Stimulated activated naive CD8-positive, alpha-beta T cell treated with anti-CD3 and anti-CD28 coated beads, Interleukin-15, Interleukin-2, amounts not matched to agents 100 U/mL and 50 U/mL, for 24 hours (primary cell): ENCODE data around the gene ADGRD2.

Experiments
- ATAC-seq: fragments of 150-1000 bp; cut with Tn5 transposase; one replicate; pipeline ENCODE4 v1.10.0; 2021
- DNase-seq: peaks from one replicate; pipeline ENCODE4 v3.0.0; 2021

ADGRD2 gene

GRCh38 chr9:124481115-124481514 lies 30.9 kb downstream of the ADGRD2 start:
- no peak for ATAC-seq
- no peak for DNase-seq

GRCh38 chr9:124482431-124483031 lies 32.3 kb downstream of the ADGRD2 start:
- ATAC-seq = no peak

GRCh38 chr9:124483481-124483880 lies 33.2 kb downstream of the ADGRD2 start:
- ATAC-seq (no peak), DNase-seq (no peak)

More at GRCh38 chr9:124482431-124483031, 32.3 kb downstream of the ADGRD2 start:
- no peak for DNase-seq

DNA sequence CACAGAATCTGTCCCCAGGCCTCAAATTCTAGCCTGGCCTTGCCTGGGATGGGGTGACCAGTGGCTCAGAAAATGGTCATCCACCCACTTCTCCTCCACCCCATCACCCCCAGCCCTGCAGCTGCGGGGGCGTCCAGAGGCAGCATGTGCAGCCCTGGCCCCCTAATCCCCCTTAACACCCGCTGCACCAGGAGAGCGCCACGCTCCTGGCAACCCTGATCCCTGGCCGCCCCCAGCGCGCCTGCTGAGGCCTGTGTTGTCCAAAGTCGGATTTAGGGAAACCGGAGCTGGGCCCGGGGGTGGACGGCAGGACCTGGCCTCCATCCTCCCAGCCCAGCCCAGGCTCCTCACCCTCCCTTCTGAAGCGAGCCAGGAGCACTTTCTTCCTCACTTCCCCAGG lies 35.0 kb downstream of the ADGRD2 start:
- DNase-seq (no peak), ATAC-seq (no peak)

DNA sequence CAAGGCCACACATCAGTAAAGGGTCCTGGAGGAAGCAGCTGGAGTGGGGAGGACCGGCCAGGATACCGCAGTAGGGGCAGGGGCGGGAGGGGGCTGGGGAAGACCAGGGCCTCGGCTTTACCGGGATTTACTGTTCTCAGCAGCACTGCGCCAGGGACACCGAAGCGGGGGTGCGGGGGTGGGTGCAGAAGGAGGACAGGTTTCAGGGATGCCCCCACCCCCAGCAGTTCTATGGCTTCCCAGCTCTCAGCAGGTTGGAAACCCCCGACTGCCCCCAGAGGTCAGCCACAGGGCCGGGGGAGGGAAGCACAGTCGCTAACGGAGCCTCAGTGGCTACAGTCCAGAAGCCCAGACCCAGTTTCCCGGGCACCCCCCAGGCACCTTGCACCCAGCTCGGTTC lies 35.7 kb downstream of the ADGRD2 start:
- no peak for ATAC-seq

GRCh38 chr9:124486778-124487259 lies 36.6 kb downstream of the ADGRD2 start:
- ATAC-seq (no peak), DNase-seq (no peak)

More for the DNA sequence above, 35.7 kb downstream of the ADGRD2 start:
- no peak for DNase-seq

- no peak for DNase-seq
- ATAC-seq = no peak
These were observed 37.3 kb downstream of the ADGRD2 start for GRCh38 chr9:124487260-124488182.

GRCh38 chr9:124488641-124489210 lies 38.5 kb downstream of the ADGRD2 start:
- DNase-seq (no peak), ATAC-seq (no peak)

DNA sequence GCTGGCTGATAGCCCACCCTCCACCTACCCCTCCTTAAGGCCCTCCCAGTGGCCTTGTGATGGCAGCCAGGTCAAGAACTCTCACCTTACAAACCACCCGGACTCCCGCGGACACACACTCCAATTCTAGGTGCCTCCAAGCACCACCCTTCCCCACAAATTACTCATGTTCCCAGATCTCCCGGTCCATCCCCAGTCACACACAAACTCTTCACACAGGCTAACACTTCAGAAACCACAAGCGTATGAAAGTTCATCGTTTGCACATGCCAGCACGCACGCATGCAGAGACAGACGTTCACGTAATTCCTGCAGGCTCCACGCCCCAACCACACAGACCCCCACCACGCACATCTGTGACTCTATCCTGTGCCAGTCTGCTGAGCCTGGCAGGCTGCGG lies 39.0 kb downstream of the ADGRD2 start:
- no peak for ATAC-seq
- DNase-seq = no peak

DNA sequence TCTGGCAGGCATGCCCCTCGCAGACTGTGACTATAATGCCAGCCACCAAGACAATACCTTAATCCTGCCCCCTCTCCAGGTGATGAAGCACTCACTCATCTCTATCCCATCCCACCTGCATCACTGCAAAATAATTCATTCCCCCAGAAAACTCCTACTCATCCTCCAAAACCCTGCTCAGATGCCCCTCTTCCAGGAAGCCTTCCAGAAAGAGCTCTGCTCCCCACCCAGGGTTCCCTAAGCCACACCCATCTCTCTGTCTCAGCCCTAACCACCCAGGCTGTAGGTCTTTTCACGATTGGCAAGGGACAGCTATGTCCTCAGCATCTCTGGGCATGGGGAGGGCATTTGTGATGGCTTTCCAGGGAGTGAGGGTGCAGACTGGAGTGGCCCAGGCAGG lies 39.8 kb downstream of the ADGRD2 start:
- DNase-seq = no peak
- no peak for ATAC-seq

DNA sequence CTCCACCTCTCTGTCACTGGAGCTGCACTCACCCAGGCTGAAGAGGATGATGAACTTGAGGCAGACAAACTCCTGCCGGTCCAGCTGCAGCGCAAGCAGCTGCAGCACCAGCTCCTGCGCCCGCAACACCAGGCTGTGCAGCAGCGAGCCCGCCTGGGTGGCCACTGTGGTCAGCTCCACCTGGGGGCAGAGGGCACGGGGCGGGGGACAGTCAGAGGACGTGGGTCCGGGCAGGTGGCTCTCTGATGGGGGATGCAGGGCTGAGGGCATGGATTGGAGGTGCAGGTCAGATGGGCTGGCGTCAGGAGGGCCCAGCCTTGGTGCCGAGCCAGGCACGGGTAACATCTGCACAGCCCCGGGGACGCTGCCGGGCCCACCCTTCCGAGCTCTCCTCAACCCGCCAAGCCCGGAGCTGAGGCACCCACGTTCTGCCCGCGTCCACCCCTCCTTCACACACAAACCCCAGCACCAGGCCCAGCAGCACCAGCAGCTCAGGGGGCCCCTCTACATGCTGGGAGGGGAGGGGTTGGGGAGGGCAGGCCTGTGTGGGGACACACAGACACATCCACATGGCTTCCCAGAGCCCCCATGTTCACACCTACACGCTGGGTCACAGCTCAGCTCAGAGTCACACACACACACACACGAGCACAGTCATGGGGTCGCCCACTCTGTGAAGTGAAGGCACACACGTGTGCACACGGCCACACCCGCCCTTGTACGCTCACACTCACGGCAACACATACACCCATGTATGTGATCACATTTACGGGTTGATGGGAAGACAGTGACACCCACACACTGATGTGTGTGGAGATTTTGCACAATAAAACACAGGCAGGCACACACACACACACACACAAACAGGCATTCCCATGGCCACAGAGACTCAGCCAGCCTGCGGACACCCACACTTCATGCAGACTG lies 41.1 kb downstream of the ADGRD2 start:
- ATAC-seq (no peak), DNase-seq (no peak)

GRCh38 chr9:124492818-124493217 lies 42.6 kb downstream of the ADGRD2 start:
- DNase-seq = no peak
- ATAC-seq = no peak

DNA sequence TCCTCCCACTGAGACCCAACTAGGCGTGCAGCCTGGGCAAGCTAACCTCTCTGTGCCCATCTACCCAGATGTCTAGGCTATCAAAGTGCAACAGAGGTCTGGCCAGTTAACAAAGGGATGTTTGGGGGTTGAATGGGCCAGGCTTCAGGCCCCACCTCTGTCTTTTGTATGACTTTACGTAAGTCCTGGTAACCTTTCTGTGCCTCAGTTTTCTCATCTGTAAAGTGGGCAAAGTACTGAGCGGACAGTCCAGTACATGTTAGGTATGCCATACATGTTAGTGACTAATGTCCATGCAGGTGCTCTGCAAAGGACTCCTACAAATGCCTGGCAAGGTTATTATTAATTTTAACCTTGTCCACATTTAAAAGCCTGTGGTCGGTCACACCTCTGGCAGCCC lies 43.0 kb downstream of the ADGRD2 start:
- ATAC-seq (no peak), DNase-seq (no peak)

DNA sequence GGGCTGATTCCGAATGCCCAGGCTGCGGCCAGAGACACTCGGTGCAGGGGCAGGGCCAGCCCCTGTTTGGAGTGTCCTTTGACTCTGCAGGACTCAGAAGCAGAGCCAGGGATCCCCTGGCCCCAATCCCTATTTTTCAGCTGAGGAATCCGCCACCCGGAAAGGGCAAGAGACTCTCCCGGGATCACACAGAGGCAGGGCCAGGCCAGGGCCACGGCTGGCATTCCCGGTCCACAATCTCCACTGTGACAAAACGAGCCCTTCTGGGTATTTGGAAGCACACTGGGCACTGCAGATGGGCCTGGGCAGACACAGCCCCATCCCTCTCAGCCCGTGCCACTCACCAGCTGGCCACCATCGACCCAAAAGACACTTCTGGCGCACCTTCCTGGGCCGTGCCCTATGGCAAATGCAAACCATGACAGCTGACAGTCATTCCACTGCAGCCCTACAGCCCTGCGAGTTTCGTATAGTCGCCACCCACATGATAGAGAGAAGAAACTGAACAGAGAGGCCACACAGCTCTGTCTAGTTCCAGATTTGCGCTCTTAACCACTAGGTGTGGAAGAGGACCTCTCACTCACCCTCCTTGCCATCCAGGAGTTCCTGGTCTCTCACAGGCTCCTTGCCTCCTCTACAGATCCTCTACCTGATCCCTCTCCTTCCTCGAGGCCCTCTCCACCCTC lies 43.7 kb downstream of the ADGRD2 start:
- DNase-seq (no peak), ATAC-seq (no peak)

DNA sequence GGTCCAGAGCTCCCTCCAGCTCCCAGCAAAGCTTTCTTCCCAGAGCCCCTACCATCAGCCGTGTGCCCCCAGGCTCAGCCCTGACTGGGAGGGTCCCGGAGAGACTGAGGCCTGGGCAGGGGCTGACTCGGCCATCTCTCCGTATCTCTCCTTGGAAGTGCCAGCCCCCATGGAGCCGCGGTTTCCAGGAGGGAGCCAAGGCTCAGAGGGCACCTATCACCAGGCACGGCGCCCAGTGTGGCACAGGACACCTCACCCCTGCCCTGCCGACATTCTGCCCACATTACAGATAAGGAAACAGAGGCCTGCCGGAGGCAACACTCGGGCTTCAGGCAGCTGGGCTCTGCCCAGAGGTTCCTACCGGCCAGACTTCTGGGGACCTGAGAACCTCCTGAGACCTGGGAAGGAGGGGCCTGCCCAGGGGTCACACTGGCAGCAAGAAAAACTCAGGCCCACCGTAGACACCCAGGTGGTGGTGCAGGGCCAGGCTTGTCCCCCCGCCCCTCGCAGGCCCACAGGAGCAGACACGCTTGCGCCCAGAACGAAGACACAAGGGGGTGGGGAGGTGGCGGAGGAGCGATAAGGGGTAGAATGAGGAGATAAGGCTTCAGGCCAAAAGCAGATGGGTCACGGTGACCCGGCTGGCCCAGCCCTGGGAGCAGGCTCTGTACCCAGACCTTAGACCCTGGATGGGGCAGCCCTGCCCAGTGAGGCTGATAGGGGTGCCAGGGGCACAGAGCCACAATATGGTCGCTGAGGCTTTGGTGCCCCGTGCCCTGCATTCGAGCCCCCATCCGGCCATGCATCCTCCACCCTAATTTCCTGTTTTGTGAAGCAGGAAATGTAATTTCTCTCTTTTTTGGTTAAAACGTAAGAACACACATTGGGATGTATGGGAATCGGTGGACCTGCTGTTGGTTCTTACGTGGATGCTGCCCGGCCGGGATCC lies 45.1 kb downstream of the ADGRD2 start:
- DNase-seq = no peak
- ATAC-seq = no peak

DNA sequence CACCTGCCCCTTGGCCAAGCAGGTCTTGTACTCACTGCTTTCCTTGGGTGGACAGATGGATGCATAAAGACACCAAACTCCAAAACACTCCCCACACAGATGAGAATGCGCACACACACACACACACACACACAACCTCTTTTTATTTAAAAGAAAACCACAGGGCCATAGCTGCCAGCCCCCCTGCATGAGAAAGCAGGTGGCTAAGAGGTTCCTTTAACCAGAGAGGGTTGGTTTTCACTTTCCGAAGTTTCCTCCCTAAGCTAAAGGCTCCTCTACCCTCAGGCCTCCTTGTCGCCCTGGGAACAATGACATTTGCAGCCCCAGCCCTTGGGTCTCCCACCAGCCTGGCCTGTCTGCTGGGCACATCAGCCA lies 45.8 kb downstream of the ADGRD2 start:
- DNase-seq = no peak
- ATAC-seq = no peak

- no peak for DNase-seq
- no peak for ATAC-seq
These were observed 46.2 kb downstream of the ADGRD2 start for GRCh38 chr9:124496463-124496862.

GRCh38 chr9:124497441-124497840 lies 47.2 kb downstream of the ADGRD2 start:
- DNase-seq (no peak), ATAC-seq (no peak)

GRCh38 chr9:124498040-124498439 lies 47.8 kb downstream of the ADGRD2 start:
- no peak for ATAC-seq
- DNase-seq = no peak

- ATAC-seq = no peak
- no peak for DNase-seq
These were observed 48.4 kb downstream of the ADGRD2 start for GRCh38 chr9:124498499-124499146.
